Erythroblast (primary cell): ENCODE data around the gene GOLGA6C.

Source experiments
- GATA1 ChIP-seq: IDR thresholded peaks from 2 replicates; pipeline ENCODE4 v1.6.1; 2011; ENCODE audit warnings: low read depth, mild to moderate bottlenecking, control low read depth, low read length, moderate library complexity
- POLR2A ChIP-seq: IDR thresholded peaks from 2 replicates; pipeline ENCODE4 v1.6.1; 2011; ENCODE audit warnings: mild to moderate bottlenecking, low read length

- TF ChIP-seq POLR2A (no peak), GATA1 (no peak)
Measured at GRCh38 chr15:75233504-75234190, 24.5 kb upstream of the GOLGA6C start.
